Right lobe of liver (tissue), 4 donors: ENCODE data around the gene IPO8.

Experiments used
- POLR2A ChIP-seq: fragments of 450-650 bp; IDR thresholded peaks from one replicate; pipeline ENCODE4 v1.6.1; 2017; ENCODE audit warnings: antibody characterized with exemption, mild to moderate bottlenecking
- TF ChIP-seq, protein P1 (sequence below), 4 donors: fragments of 200-600 bp in 3 of 4; fragments of 450-650 bp in 1 of 4; IDR thresholded peaks; one replicate each; pipeline versions ENCODE4 v1.5.1 to v1.8.0; 2016 to 2022; ENCODE audit warnings: antibody characterized with exemption in 4 of 4, mild to moderate bottlenecking in 2 of 4
- donor health status: DM: no; HTN: no; CAD: no.
- donor health status: DM: no; HTN: no; CAD: no.
- donor health status: DM: no; HTN: yes; CAD: no.

DNA sequence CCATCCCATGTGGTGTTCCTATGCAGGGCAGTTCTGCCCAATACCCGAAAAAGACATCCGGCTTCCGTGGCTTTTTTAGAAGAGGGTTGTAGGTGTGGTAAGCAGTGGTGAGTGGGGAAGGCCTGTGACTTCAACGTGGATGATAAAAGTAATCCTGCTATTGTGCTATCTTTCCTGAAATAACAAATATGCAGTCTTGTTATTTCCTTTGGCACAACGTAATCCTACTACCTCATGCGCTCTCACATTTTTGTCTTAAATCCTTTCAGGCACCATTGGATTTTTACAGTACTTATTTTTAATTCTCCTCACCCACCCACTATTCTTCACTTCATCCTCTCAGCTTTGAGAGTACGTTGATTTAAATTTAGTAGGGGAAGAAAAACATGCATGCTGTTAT lies 96.8 kb downstream of the IPO8 start:
- TF ChIP-seq, protein P1, sequence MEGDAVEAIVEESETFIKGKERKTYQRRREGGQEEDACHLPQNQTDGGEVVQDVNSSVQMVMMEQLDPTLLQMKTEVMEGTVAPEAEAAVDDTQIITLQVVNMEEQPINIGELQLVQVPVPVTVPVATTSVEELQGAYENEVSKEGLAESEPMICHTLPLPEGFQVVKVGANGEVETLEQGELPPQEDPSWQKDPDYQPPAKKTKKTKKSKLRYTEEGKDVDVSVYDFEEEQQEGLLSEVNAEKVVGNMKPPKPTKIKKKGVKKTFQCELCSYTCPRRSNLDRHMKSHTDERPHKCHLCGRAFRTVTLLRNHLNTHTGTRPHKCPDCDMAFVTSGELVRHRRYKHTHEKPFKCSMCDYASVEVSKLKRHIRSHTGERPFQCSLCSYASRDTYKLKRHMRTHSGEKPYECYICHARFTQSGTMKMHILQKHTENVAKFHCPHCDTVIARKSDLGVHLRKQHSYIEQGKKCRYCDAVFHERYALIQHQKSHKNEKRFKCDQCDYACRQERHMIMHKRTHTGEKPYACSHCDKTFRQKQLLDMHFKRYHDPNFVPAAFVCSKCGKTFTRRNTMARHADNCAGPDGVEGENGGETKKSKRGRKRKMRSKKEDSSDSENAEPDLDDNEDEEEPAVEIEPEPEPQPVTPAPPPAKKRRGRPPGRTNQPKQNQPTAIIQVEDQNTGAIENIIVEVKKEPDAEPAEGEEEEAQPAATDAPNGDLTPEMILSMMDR (IDR thresholded peaks at IDR 0.05) = no peak
- no peak for TF ChIP-seq POLR2A
